ENCODE results near the gene ANXA10.

DNA sequence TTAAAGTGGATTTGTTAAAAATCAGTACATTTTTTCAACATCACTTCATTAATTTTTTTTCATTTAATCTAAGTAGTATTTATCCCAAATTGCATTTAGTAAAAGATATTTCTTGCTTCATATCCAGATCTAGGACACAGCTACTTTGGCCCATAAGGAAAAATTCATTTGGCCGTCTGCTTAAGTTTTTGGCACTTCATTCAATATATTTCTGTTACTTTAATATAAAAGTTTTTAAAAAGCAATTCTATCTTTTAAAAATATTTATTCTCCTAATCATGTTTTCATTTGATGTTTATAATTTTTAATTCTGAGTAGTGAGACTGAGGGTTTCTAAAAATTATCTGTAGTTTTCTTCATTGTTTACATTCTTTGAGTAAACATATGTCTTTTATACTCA, 28.5 kb downstream of the ANXA10 start:
- TF ChIP-seq, protein P1, sequence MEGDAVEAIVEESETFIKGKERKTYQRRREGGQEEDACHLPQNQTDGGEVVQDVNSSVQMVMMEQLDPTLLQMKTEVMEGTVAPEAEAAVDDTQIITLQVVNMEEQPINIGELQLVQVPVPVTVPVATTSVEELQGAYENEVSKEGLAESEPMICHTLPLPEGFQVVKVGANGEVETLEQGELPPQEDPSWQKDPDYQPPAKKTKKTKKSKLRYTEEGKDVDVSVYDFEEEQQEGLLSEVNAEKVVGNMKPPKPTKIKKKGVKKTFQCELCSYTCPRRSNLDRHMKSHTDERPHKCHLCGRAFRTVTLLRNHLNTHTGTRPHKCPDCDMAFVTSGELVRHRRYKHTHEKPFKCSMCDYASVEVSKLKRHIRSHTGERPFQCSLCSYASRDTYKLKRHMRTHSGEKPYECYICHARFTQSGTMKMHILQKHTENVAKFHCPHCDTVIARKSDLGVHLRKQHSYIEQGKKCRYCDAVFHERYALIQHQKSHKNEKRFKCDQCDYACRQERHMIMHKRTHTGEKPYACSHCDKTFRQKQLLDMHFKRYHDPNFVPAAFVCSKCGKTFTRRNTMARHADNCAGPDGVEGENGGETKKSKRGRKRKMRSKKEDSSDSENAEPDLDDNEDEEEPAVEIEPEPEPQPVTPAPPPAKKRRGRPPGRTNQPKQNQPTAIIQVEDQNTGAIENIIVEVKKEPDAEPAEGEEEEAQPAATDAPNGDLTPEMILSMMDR (IDR thresholded peaks at IDR 0.05; ENCODE audit: low read length): no peak
- TF ChIP-seq EZH2 (IDR thresholded peaks at IDR 0.05; ENCODE audit: borderline replicate concordance, low read length): no peak

All from OCI-LY1 (cell line).